ENCODE data around the gene LBHD2.

- TF ChIP-seq CBFB (IDR thresholded peaks at IDR 0.05; ENCODE audit: low read depth) (no peak), POLR2A (IDR thresholded peaks at IDR 0.05; ENCODE audit: low read depth, low read length) (no peak), CTCF (IDR thresholded peaks at IDR 0.05 in 2 of 3, conservative IDR thresholded peaks at IDR 0.05 in 1 of 3; ENCODE audit: control insufficient read depth in 2 of 3, extremely low read depth in 1 of 3, insufficient read depth in 1 of 3, low read depth in 3 of 3, low read length in 3 of 3) (no peak), EZH2 (IDR thresholded peaks at IDR 0.05; ENCODE audit: borderline replicate concordance, control insufficient read depth, low read depth, low read length) (no peak), REST (IDR thresholded peaks at IDR 0.05; ENCODE audit: low read depth, low read length) (no peak), KDM1A (IDR thresholded peaks at IDR 0.05; ENCODE audit: borderline replicate concordance) (no peak), CREB1 (IDR thresholded peaks at IDR 0.05; ENCODE audit: low read depth) (no peak), HDAC2 (IDR thresholded peaks at IDR 0.05) (no peak), POLR2AphosphoS5 (IDR thresholded peaks at IDR 0.05; ENCODE audit: low read length) (no peak)
Observed at GRCh38 chr14:103139132-103140025, 55.4 kb downstream of the LBHD2 start.
